HepG2 (cell line): Measurements from ENCODE around the gene CCDC102B. TPM values are rescaled to one million over a fixed set of nuclear protein-coding genes. Genes with fewer than 3 reads are reported as not detected.

Experiments
- ATAC-seq: fragments of 200-7000 bp; cut with Tn5 transposase; 3 replicates; pipeline ENCODE4 v1.9.1; 2020; ENCODE audit warnings: mild to moderate bottlenecking, moderate library complexity
- BruUV-seq: library from RNA; stranded (reverse); fragments of 400-500 nt; replicated peaks from 2 replicates; lab custom pipeline; 2021; lab: Mats Ljungman, UMichigan
- CTCF ChIA-PET: fragments of 300-600 bp; formaldehyde crosslinking; extraction: SDS; loops from one replicate; lab custom pipeline; 2021; ENCODE audit warnings: low total read pairs, inconsistent platforms, low intra/inter-chr PET ratio; lab: Yijun Ruan, JAX
- POLR2A ChIA-PET: fragments of 350-600 bp; sonication (Branson Sonifier 250); formaldehyde crosslinking; loops from one replicate; lab custom pipeline; 2020; ENCODE audit warnings: antibody characterized with exemption, inconsistent platforms; lab: Yijun Ruan, JAX
- DNase-seq: peaks from one replicate; pipeline ENCODE4 v3.0.0-alpha.2; 2015; ENCODE audit warnings: low spot score
- FAIRE-seq: peaks from 3 replicates; lab custom pipeline; 2011; peaks lifted over from hg19 to GRCh38; lab: Jason Lieb, UNC
- H2AFZ ChIP-seq: one replicate; pipeline ENCODE4 v1.6.1; 2011; ENCODE audit warnings: low read length, inconsistent platforms
- H3K27ac ChIP-seq: fragments of 300-600 bp; 3 replicates; pipeline ENCODE4 v1.8.0; 2011; ENCODE audit warnings: mixed run types, mild to moderate bottlenecking, mixed read lengths, low read length, inconsistent platforms; ENCODE audit not compliant: insufficient read depth; ENCODE audit errors: extremely low read length
- H3K27me3 ChIP-seq, 2 experiments: fragments of 200-600 bp in 1 of 2; 2 replicates in 1 of 2; 3 replicates in 1 of 2; pipeline versions ENCODE4 v1.6.0 to v1.8.0; 2011; ENCODE audit warnings: low read length in 2 of 2, mild to moderate bottlenecking in 2 of 2, moderate library complexity in 2 of 2, inconsistent platforms in 1 of 2; ENCODE audit not compliant: insufficient read depth in 2 of 2, control insufficient read depth in 1 of 2
- H3K36me3 ChIP-seq, 2 experiments: fragments of 200-600 bp in 1 of 2; replicated peaks in 1 of 2; 2 replicates in 1 of 2; 3 replicates in 1 of 2; pipeline versions ENCODE4 v1.5.1 to v1.8.0; 2011; ENCODE audit warnings: low read length in 2 of 2, inconsistent platforms in 1 of 2; ENCODE audit not compliant: insufficient read depth in 2 of 2, control insufficient read depth in 1 of 2
- H3K4me1 ChIP-seq: 2 replicates; pipeline ENCODE4 v1.5.1; 2012; ENCODE audit warnings: low read length, inconsistent platforms; ENCODE audit not compliant: insufficient read depth
- H3K4me2 ChIP-seq: 2 replicates; pipeline ENCODE4 v1.6.0; 2011; ENCODE audit warnings: low read depth, low read length, inconsistent platforms
- H3K4me3 ChIP-seq, 3 experiments: fragments of 200-600 bp in 1 of 3; sonication (generic), shearing (Covaris generic) in 1 of 3; replicated peaks in 1 of 3; 2 replicates each; pipeline ENCODE4 v1.5.1; 2011 to 2016; ENCODE audit warnings: low read length in 3 of 3, inconsistent platforms in 2 of 3, low read depth in 2 of 3, mild to moderate bottlenecking in 2 of 3, control low read depth in 1 of 3, mixed read lengths in 1 of 3; ENCODE audit not compliant: insufficient read depth in 1 of 3
- H3K79me2 ChIP-seq: one replicate; pipeline ENCODE4 v1.6.1; 2011; ENCODE audit warnings: low read length, inconsistent platforms; ENCODE audit not compliant: insufficient read depth
- H3K9ac ChIP-seq: 2 replicates; pipeline ENCODE4 v1.6.0; 2011; ENCODE audit warnings: mild to moderate bottlenecking, low read depth, low read length, inconsistent platforms; ENCODE audit not compliant: insufficient read depth
- H3K9me3 ChIP-seq: 2 replicates; pipeline ENCODE4 v1.5.1; 2012; ENCODE audit warnings: mild to moderate bottlenecking, low read length
- H4K20me1 ChIP-seq: 2 replicates; pipeline ENCODE4 v1.6.0; 2011; ENCODE audit warnings: inconsistent platforms, mild to moderate bottlenecking, low read length, moderate library complexity; ENCODE audit not compliant: insufficient read depth
- ATF7 ChIP-seq, 2 experiments: fragments of 450-650 bp in 1 of 2; sonication (generic) in 1 of 2; formaldehyde crosslinking in 1 of 2; IDR thresholded peaks; 2 replicates each; pipeline versions ENCODE4 v1.4.0 to v1.6.1; 2016 to 2020; ENCODE audit warnings: antibody characterized with exemption in 1 of 2, mild to moderate bottlenecking in 1 of 2, missing genetic modification reagents in 1 of 2
- ATF7-NPFF ChIP-seq: sonication (generic); formaldehyde crosslinking; IDR thresholded peaks from 2 replicates; pipeline ENCODE4 v1.8.1; 2023; ENCODE audit warnings: mild to moderate bottlenecking, low read depth, missing genetic modification reagents, moderate library complexity
- CREB1 ChIP-seq, 2 experiments: fragments of 450-650 bp in 1 of 2; IDR thresholded peaks; 2 replicates each; pipeline ENCODE4 v1.6.1; 2016 to 2017; ENCODE audit warnings: control low read depth in 1 of 2, mild to moderate bottlenecking in 1 of 2, missing compliant biosample characterization in 1 of 2, missing genetic modification characterization in 1 of 2
- CSRNP1 ChIP-seq: sonication (generic); formaldehyde crosslinking; IDR thresholded peaks from 2 replicates; pipeline ENCODE4 v1.8.1; 2023; ENCODE audit warnings: mild to moderate bottlenecking, missing genetic modification reagents
- ERF ChIP-seq: IDR thresholded peaks from 2 replicates; pipeline ENCODE4 v1.6.1; 2018; ENCODE audit warnings: missing biosample characterization, missing genetic modification reagents
- ETS1 ChIP-seq: sonication (generic); formaldehyde crosslinking; IDR thresholded peaks from 2 replicates; pipeline ENCODE4 v1.4.0; 2020; ENCODE audit warnings: missing genetic modification reagents
- GMEB1 ChIP-seq: sonication (generic); formaldehyde crosslinking; IDR thresholded peaks from 2 replicates; pipeline ENCODE4 v1.5.1; 2020; ENCODE audit warnings: missing genetic modification reagents, mild to moderate bottlenecking, borderline replicate concordance
- MED8 ChIP-seq: sonication (generic); formaldehyde crosslinking; IDR thresholded peaks from 2 replicates; pipeline ENCODE4 v1.8.1; 2023; ENCODE audit warnings: mild to moderate bottlenecking, missing genetic modification reagents; ENCODE audit not compliant: insufficient replicate concordance
- NR2C2 ChIP-seq: sonication (generic); formaldehyde crosslinking; IDR thresholded peaks from 2 replicates; pipeline ENCODE4 v1.4.0; 2020; ENCODE audit warnings: missing genetic modification reagents, mild to moderate bottlenecking, moderate library complexity, borderline replicate concordance
- PAWR ChIP-seq: sonication (generic); formaldehyde crosslinking; IDR thresholded peaks from 2 replicates; pipeline ENCODE4 v1.4.0; 2020; ENCODE audit warnings: missing genetic modification reagents, mild to moderate bottlenecking, borderline replicate concordance
- TARDBP ChIP-seq: sonication (generic); formaldehyde crosslinking; IDR thresholded peaks from 2 replicates; pipeline ENCODE4 v1.8.0; 2022; ENCODE audit warnings: mild to moderate bottlenecking, missing genetic modification reagents
- ZNF605 ChIP-seq: sonication (generic); formaldehyde crosslinking; IDR thresholded peaks from 2 replicates; pipeline ENCODE4 v1.8.0; 2022; ENCODE audit warnings: mild to moderate bottlenecking, missing genetic modification reagents
- WGBS: methylation state at CpG from one replicate; pipeline ENCODE4 v1.1.6; 2017; ENCODE audit warnings: low lambda C conversion rate; 5-methylcytosine and 5-hydroxymethylcytosine counted together
- in situ Hi-C: cut with HindIII; loops from 2 replicates; pipeline ENCODE4 v1.10.0; 2017; ENCODE audit warnings: low pct_unique_long_range_greater_than_20kb; ENCODE audit not compliant: extremely low pct_ligation_motif_present
- intact Hi-C: fragments of 100-400 bp; cut with micrococcal nuclease; formaldehyde crosslinking; loops from one replicate; pipeline ENCODE4 v1.10.0; 2022; ENCODE audit not compliant: unreplicated experiment
- polyA plus RNA-seq, 8 experiments: library from polyadenylated mRNA; depleted of rRNA in 3 of 8; stranded (reverse) in 7 of 8; unstranded in 1 of 8; fragments of >200 nt; fragmentation: Illumina TruSeq in 4 of 8; extraction: Trizol in 4 of 8; gene quantifications; 2 replicates each; pipeline versions ENCODE4 v1.2.1 to v1.2.3, GENCODE V29; 2011 to 2016; ENCODE audit warnings: low read depth in 4 of 8, missing spikeins in 1 of 8, mixed read lengths in 1 of 8; ENCODE audit not compliant: insufficient read depth in 1 of 8
- total RNA-seq, 5 experiments: library from RNA; depleted of rRNA; stranded (reverse); fragments of >200 nt; fragmentation: Illumina TruSeq; extraction: Trizol; gene quantifications; 2 replicates each; pipeline ENCODE4 v1.2.3, GENCODE V29; 2016; ENCODE audit warnings: low read depth in 1 of 5

CCDC102B gene
- total and polyA plus RNA-seq, 2 of the 13 experiments (the other 11 are each of a cell fraction or from before 2014, with no cell fraction given) = 2.3 to 3.7 TPM

GRCh38 chr18:69067048-69067447, 269.2 kb downstream of the CCDC102B start:
- Histone ChIP-seq H3K9me3 (no peaks in the 10 kb centered on the region), H3K4me1 (no peaks in the 10 kb centered on the region), H3K79me2 (no peaks in the 10 kb centered on the region), H3K27ac (no peak overlapping the region), H3K4me3 (no peak overlapping the region), H4K20me1 (no peaks in the 10 kb centered on the region), H2AFZ (no peak overlapping the region), H3K27me3 (no peaks in the 10 kb centered on the region), H3K9ac (no peak overlapping the region), H3K4me2 (no peak overlapping the region), H3K36me3 (no peaks in the 10 kb centered on the region)
- in situ Hi-C loops = no loop called here
- FAIRE-seq (no peak), DNase-seq (no peak), ATAC-seq (no peak)
- TF ChIP-seq CREB1 (IDR thresholded peaks at IDR 0.05) = peak; percentile 89
- TF ChIP-seq CREB1 (CRISPR knock-in tag; IDR thresholded peaks at IDR 0.05) = no peak
- TF ChIP-seq MED8 (CRISPR knock-in tag) = no peak
- TF ChIP-seq ATF7 (IDR thresholded peaks at IDR 0.05) = peak; percentile 99
- no peak for TF ChIP-seq ATF7 (CRISPR knock-in tag; IDR thresholded peaks at IDR 0.05)
- no peak for TF ChIP-seq ZNF605 (CRISPR knock-in tag)
- no peak for TF ChIP-seq ERF
- ChIA-PET POLR2A (no interaction called here), CTCF (no interaction called here)
- WGBS = 0% methylated on average over 1 of the region's 1 CpG
- BruUV-seq = no TSS peak
- intact Hi-C loops = no loop called here

GRCh38 chr18:69071680-69072079, 273.8 kb downstream of the CCDC102B start:
- FAIRE-seq = no peak
- H3K9ac ChIP-seq = no peak overlapping the region
- no peak for ATAC-seq
- TF ChIP-seq PAWR (CRISPR knock-in tag) (no peak), NR2C2 (no peak), CSRNP1 (no peak), ETS1 (no peak), GMEB1 (CRISPR knock-in tag) (no peak), TARDBP (CRISPR knock-in tag) (no peak), ATF7-NPFF (CRISPR knock-in tag) (no peak)

More at GRCh38 chr18:69071680-69072079, 273.8 kb downstream of the CCDC102B start:
- intact Hi-C loops (no loop called here), in situ Hi-C loops (no loop called here)
- Histone ChIP-seq H3K4me1 (no peaks in the 10 kb centered on the region), H2AFZ (no peak overlapping the region), H3K4me3 (no peak overlapping the region), H3K27me3 (no peaks in the 10 kb centered on the region), H3K36me3 (no peaks in the 10 kb centered on the region), H3K9me3 (no peaks in the 10 kb centered on the region), H4K20me1 (no peaks in the 10 kb centered on the region), H3K27ac (no peak overlapping the region), H3K79me2 (no peaks in the 10 kb centered on the region), H3K4me2 (no peak overlapping the region)
- 43% methylated on average over 3 of the region's 3 CpGs for WGBS
- no TSS peak for BruUV-seq
- CTCF ChIA-PET = no interaction called here
- POLR2A ChIA-PET = no interaction called here
- DNase-seq = no peak
